ENCODE data around the gene IL11RA. TPM values are rescaled to one million over a fixed set of nuclear protein-coding genes. Genes with fewer than 3 reads are reported as not detected.
A peak's percentile ranks its signal among the peaks of the same experiment; 100 is the strongest.

The IL11RA gene
- total RNA-seq, 1 donor from 2014 or later, result 0.79 TPM

GRCh38 chr9:34628656-34629490 lies 23.1 kb upstream of the IL11RA start, which contains the start of gene ARID3C:
Gene ARID3C, minus strand, starts transcription at chr9:34629066. Its CDS starts 1,052 bp downstream, at chr9:34628014.
- no peak for DNase-seq (ENCODE audit: low read depth)
- TF ChIP-seq, protein P1, sequence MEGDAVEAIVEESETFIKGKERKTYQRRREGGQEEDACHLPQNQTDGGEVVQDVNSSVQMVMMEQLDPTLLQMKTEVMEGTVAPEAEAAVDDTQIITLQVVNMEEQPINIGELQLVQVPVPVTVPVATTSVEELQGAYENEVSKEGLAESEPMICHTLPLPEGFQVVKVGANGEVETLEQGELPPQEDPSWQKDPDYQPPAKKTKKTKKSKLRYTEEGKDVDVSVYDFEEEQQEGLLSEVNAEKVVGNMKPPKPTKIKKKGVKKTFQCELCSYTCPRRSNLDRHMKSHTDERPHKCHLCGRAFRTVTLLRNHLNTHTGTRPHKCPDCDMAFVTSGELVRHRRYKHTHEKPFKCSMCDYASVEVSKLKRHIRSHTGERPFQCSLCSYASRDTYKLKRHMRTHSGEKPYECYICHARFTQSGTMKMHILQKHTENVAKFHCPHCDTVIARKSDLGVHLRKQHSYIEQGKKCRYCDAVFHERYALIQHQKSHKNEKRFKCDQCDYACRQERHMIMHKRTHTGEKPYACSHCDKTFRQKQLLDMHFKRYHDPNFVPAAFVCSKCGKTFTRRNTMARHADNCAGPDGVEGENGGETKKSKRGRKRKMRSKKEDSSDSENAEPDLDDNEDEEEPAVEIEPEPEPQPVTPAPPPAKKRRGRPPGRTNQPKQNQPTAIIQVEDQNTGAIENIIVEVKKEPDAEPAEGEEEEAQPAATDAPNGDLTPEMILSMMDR (IDR thresholded peaks at IDR 0.05; ENCODE audit: insufficient read depth, low read length, severe bottlenecking), result no peak

DNA sequence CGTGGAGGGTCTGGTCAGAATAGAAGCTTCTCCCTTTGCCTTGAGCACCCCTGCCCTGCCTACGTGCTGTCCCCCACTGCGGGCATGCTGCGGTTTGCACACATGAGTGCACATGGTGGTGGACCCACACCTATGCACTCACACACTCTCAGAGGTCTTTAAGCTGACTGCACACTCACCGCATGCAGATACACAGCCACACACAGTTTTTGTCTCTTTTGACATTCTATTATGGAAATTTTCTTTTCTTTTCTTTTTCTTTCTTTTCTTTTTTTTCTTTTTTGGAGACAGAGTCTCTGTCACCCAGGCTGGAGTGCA lies 22.5 kb upstream of the IL11RA start:
- FAIRE-seq (no peak), DNase-seq (ENCODE audit: low read depth) (no peak)
- no peaks in the 10 kb centered on the region for H3K36me3 ChIP-seq (ENCODE audit: control insufficient read depth, insufficient read depth, low read length)
- no peak overlapping the region for H3K4me3 ChIP-seq (ENCODE audit: low read depth, low read length)
- TF ChIP-seq, protein P1 (IDR thresholded peaks at IDR 0.05; ENCODE audit: insufficient read depth, low read length, severe bottlenecking), result no peak
- peaks cover 46% of the 10 kb centered on the region for H3K27me3 ChIP-seq (ENCODE audit: control insufficient read depth, insufficient read depth, low read length)

More at GRCh38 chr9:34628656-34629490, 23.1 kb upstream of the IL11RA start, which contains the start of gene ARID3C:
- H3K27me3 ChIP-seq (ENCODE audit: control insufficient read depth, insufficient read depth, low read length), result peaks cover 50% of the 10 kb centered on the region
- no peak for FAIRE-seq
- H3K36me3 ChIP-seq (ENCODE audit: control insufficient read depth, insufficient read depth, low read length), result no peaks in the 10 kb centered on the region
- peak within 1 kb of the TSS; percentile 22 for H3K4me3 ChIP-seq (ENCODE audit: low read depth, low read length)

- H3K27me3 ChIP-seq (ENCODE audit: control insufficient read depth, insufficient read depth, low read length), result peaks cover 35% of the 10 kb centered on the region
- peak; percentile 66 for FAIRE-seq
- peaks cover 3% of the 10 kb centered on the region for H3K36me3 ChIP-seq (ENCODE audit: control insufficient read depth, insufficient read depth, low read length)
- peak; percentile 37 for DNase-seq (ENCODE audit: low read depth)
- TF ChIP-seq, protein P1 (IDR thresholded peaks at IDR 0.05; ENCODE audit: insufficient read depth, low read length, severe bottlenecking), result no peak
- no peak overlapping the region for H3K4me3 ChIP-seq (ENCODE audit: low read depth, low read length)
Measured at GRCh38 chr9:34630402-34631154, 21.4 kb upstream of the IL11RA start.

DNA sequence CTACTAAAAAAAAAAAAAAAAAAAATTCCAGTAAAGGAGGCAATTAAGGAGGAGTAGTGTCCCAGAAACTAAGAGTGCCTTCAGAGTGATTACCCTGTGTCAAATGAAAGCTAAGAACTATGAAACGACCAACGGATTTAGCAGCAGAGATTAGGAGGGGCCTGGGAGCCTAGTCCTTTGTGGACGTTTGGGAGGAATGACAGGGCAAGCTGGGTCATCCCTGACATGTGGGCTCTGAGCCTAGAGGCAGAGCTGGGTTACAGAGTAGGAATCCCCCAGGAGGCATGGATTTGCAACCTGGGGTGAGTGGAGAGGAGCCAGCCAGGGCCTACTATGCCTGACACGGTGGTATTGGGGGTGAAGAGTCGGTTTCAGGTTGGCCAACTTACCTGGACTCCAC lies 18.8 kb upstream of the IL11RA start:
- FAIRE-seq, result no peak
- TF ChIP-seq, protein P1 (IDR thresholded peaks at IDR 0.05; ENCODE audit: insufficient read depth, low read length, severe bottlenecking), result no peak
- Histone ChIP-seq H3K27me3 (ENCODE audit: control insufficient read depth, insufficient read depth, low read length) (peaks cover 14% of the 10 kb centered on the region), H3K36me3 (ENCODE audit: control insufficient read depth, insufficient read depth, low read length) (peaks cover 4% of the 10 kb centered on the region), H3K4me3 (ENCODE audit: low read depth, low read length) (no peak overlapping the region)
- no peak for DNase-seq (ENCODE audit: low read depth)

- TF ChIP-seq, protein P1 (IDR thresholded peaks at IDR 0.05; ENCODE audit: insufficient read depth, low read length, severe bottlenecking), result peak; percentile 82
- DNase-seq (ENCODE audit: low read depth) (peak; percentile 59), FAIRE-seq (peak; percentile 89)
- Histone ChIP-seq H3K27me3 (ENCODE audit: control insufficient read depth, insufficient read depth, low read length) (peaks cover 8% of the 10 kb centered on the region), H3K4me3 (ENCODE audit: low read depth, low read length) (no peak overlapping the region), H3K36me3 (ENCODE audit: control insufficient read depth, insufficient read depth, low read length) (peaks cover 4% of the 10 kb centered on the region)
Measured at GRCh38 chr9:34633851-34634550, 18.0 kb upstream of the IL11RA start.
